Progenitor cell of endocrine pancreas (in vitro differentiated cells): ENCODE measurements around the gene ZNF610. TPM values are rescaled to one million over a fixed set of nuclear protein-coding genes. Genes with fewer than 3 reads are reported as not detected.
"Not testable (repeated sequence)": the region's sequence is repeated elsewhere in the genome, so short reads cannot be mapped to it uniquely, and the experiment has no call there.

Experiments used
- DNase-seq: peaks from one replicate; pipeline ENCODE4 v3.0.0; 2021; ENCODE audit warnings: low spot score; ENCODE audit not compliant: unreplicated experiment
- H3K27ac Mint-ChIP-seq: 2 replicates; pipeline ENCODE4 v1.8.0; 2021; ENCODE audit warnings: mild to moderate bottlenecking, moderate library complexity, mixed read lengths
- H3K27me3 Mint-ChIP-seq: 2 replicates; pipeline ENCODE4 v1.8.0; 2021; ENCODE audit warnings: mixed read lengths
- H3K36me3 Mint-ChIP-seq: 2 replicates; pipeline ENCODE4 v1.8.0; 2022; ENCODE audit warnings: mixed read lengths; ENCODE audit not compliant: insufficient read depth
- H3K4me1 Mint-ChIP-seq: 2 replicates; pipeline ENCODE4 v1.8.0; 2021; ENCODE audit warnings: low read depth, mixed read lengths
- H3K4me3 Mint-ChIP-seq: 2 replicates; pipeline ENCODE4 v1.8.0; 2021; ENCODE audit warnings: low read depth, mild to moderate bottlenecking, moderate library complexity, mixed read lengths
- H3K9me3 Mint-ChIP-seq: 2 replicates; pipeline ENCODE4 v1.8.0; 2021; ENCODE audit warnings: low read depth, mixed read lengths
- long read RNA-seq: library from polyadenylated mRNA; unstranded; transcript quantifications from one replicate; pipeline ENCODE4 v2.0.0, GENCODE V29; 2020
- total RNA-seq: library from RNA; stranded (reverse); gene quantifications from 2 replicates; pipeline ENCODE4 v1.2.1, GENCODE V29; 2021
- TF ChIP-seq, protein P1 (sequence below): fragments of 200-600 bp; sonication (generic); IDR thresholded peaks from one replicate; pipeline ENCODE4 v1.5.0; 2021; ENCODE audit warnings: antibody characterized with exemption, mild to moderate bottlenecking; ENCODE audit not compliant: unreplicated experiment

Gene ZNF610
- total RNA-seq = 24.8 and 27.1 TPM in 2 replicates
- long read RNA-seq, transcript ZNF610-201 (6 exons, 2,150 nt) = minor isoform, 6 of 52 reads
- long read RNA-seq, transcript ZNF610-203 (6 exons, 2,191 nt) = major isoform, 25 of 52 reads
- long read RNA-seq, partial matches to known transcripts = 3 of 52 reads
- long read RNA-seq, other reads (novel, unspliced or antisense) = 17 of 52 reads

GRCh38 chr19:52336117-52336790, at the start of gene ZNF610:
TSS of gene ZNF610 (plus strand) at chr19:52336243. CDS start at chr19:52349173, 12,930 bp downstream.
- Mint-ChIP-seq H3K27ac (peak within 1 kb of the TSS; percentile 97), H3K9me3 (peaks cover 18% of the 10 kb centered on the region), H3K4me1 (peaks cover 28% of the 10 kb centered on the region), H3K36me3 (peaks cover 19% of the 10 kb centered on the region), H3K27me3 (no peaks in the 10 kb centered on the region), H3K4me3 (peak within 1 kb of the TSS; percentile 92)
- TF ChIP-seq, protein P1, sequence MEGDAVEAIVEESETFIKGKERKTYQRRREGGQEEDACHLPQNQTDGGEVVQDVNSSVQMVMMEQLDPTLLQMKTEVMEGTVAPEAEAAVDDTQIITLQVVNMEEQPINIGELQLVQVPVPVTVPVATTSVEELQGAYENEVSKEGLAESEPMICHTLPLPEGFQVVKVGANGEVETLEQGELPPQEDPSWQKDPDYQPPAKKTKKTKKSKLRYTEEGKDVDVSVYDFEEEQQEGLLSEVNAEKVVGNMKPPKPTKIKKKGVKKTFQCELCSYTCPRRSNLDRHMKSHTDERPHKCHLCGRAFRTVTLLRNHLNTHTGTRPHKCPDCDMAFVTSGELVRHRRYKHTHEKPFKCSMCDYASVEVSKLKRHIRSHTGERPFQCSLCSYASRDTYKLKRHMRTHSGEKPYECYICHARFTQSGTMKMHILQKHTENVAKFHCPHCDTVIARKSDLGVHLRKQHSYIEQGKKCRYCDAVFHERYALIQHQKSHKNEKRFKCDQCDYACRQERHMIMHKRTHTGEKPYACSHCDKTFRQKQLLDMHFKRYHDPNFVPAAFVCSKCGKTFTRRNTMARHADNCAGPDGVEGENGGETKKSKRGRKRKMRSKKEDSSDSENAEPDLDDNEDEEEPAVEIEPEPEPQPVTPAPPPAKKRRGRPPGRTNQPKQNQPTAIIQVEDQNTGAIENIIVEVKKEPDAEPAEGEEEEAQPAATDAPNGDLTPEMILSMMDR = no peak
- DNase-seq = peak; percentile 89

DNA sequence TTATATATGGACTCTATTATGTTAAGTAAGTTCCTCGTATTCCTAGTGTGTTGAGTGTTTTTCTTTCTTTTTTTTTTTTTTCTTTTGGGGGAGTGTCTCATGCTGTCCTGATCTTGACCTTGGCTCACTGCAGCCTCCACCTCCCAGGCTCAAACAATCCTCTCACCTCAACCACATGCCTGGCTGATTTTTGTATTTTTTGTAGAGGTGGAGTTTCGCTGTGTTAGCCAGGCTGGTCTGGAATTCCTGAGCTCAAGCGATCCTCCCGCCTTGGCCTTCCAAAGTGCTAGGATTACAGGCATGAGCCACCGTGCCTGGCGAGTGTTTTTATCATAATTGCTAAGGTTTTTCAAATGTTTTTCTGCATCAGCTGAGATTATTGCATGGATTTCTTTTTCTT, 49.8 kb upstream of the ZNF610 start:
- no peak overlapping the region for H3K4me3 Mint-ChIP-seq
- no peaks in the 10 kb centered on the region for H3K4me1 Mint-ChIP-seq
- H3K9me3 Mint-ChIP-seq = no peaks in the 10 kb centered on the region
- no peak for DNase-seq
- TF ChIP-seq, protein P1 = no peak
- H3K36me3 Mint-ChIP-seq = peaks cover 44% of the 10 kb centered on the region
- H3K27me3 Mint-ChIP-seq = no peaks in the 10 kb centered on the region
- H3K27ac Mint-ChIP-seq = no peak overlapping the region

DNA sequence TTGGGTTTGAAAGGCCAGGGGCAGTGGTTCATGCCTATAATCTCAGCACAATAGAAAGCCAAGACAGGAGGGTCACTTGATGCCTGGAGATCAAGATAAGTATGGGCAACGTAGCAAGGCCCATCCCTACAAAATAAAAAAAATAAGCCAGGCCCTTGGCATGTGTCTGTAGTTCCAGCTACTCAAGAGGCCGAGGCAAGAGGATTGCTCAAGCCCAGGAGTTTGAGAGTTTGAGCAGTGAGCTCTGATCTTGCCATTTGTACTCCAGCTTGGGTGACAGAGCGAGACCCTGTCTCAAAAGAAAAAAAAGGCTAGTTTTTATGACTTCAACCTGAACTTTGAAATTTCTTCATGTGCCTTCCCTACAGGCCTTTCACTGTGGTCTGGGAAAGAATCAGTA, 44.3 kb upstream of the ZNF610 start:
- H3K27me3 Mint-ChIP-seq = no peaks in the 10 kb centered on the region
- H3K9me3 Mint-ChIP-seq = no peaks in the 10 kb centered on the region
- no peak for DNase-seq
- H3K36me3 Mint-ChIP-seq = peaks cover 36% of the 10 kb centered on the region
- H3K4me3 Mint-ChIP-seq = no peak overlapping the region
- TF ChIP-seq, protein P1 = no peak
- H3K4me1 Mint-ChIP-seq = peaks cover 2% of the 10 kb centered on the region
- no peak overlapping the region for H3K27ac Mint-ChIP-seq

- H3K9me3 Mint-ChIP-seq, H3K4me1 Mint-ChIP-seq, DNase-seq, H3K4me3 Mint-ChIP-seq, H3K27me3 Mint-ChIP-seq, H3K27ac Mint-ChIP-seq: not testable (repeated sequence)
- peaks cover 36% of the 10 kb centered on the region for H3K36me3 Mint-ChIP-seq
These were observed 43.1 kb upstream of the ZNF610 start for GRCh38 chr19:52292946-52293345.

DNA sequence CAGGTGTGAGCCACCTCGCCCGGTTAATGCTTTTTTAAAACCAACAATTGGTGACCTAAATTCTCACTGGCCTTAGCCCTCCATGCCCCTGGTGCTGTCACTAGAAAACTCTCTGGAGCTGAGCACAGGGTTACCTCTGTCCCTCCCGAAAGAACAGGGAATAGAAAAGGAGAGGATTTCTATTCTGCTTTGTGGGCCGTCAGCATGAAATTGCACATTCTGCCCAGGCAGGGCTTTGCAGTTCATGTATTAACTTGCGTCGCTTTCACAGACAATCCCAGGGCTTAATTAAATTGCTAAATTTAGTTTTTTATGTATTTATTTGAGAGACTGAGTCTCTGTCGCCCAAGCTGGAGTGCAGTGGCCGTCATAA, 39.7 kb upstream of the ZNF610 start:
- Mint-ChIP-seq H3K9me3 (peaks cover 10% of the 10 kb centered on the region), H3K4me3 (peak overlapping the region; percentile 87), H3K4me1 (peaks cover 12% of the 10 kb centered on the region), H3K27ac (peak overlapping the region; percentile 84), H3K27me3 (no peaks in the 10 kb centered on the region), H3K36me3 (peaks cover 48% of the 10 kb centered on the region)
- TF ChIP-seq, protein P1 = no peak
- no peak for DNase-seq
